Measurements from ENCODE around the gene TRIM15.
"Not testable (repeated sequence)": the region's sequence is repeated elsewhere in the genome, so short reads cannot be mapped to it uniquely, and the experiment has no call there.

TRIM15 gene

GRCh38 chr6:30200551-30201281 is 37.4 kb downstream of the TRIM15 start:
- no peak for DNase-seq

GRCh38 chr6:30202366-30202765 is 39.0 kb downstream of the TRIM15 start:
- DNase-seq: no peak

GRCh38 chr6:30204116-30204515 is 40.8 kb downstream of the TRIM15 start:
- no peak for DNase-seq

GRCh38 chr6:30206152-30206551 is 42.8 kb downstream of the TRIM15 start:
- DNase-seq: peak; percentile 45

- peak; percentile 24 for DNase-seq
These were observed 43.7 kb downstream of the TRIM15 start for GRCh38 chr6:30206799-30207618.

- DNase-seq: peak; percentile 28
These were observed 44.4 kb downstream of the TRIM15 start for GRCh38 chr6:30207619-30208295.

- no peak for DNase-seq
These were observed 48.0 kb downstream of the TRIM15 start for GRCh38 chr6:30211306-30211705.

- DNase-seq: no peak
These were observed 48.6 kb downstream of the TRIM15 start for GRCh38 chr6:30211899-30212298.

GRCh38 chr6:30212865-30213666 is 49.7 kb downstream of the TRIM15 start, which contains the start of gene TRIM26:
Gene TRIM26, minus strand, starts transcription at chr6:30213406. Its CDS starts 14,303 bp downstream, at chr6:30199103.
- peak; percentile 98 for DNase-seq

- DNase-seq: no peak
These were observed 50.3 kb downstream of the TRIM15 start for GRCh38 chr6:30213667-30213956.

GRCh38 chr6:30213957-30214656 is 50.8 kb downstream of the TRIM15 start:
- peak; percentile 83 for DNase-seq

GRCh38 chr6:30214657-30214982 is 51.3 kb downstream of the TRIM15 start:
- no peak for DNase-seq

- DNase-seq: no peak
These were observed 52.8 kb downstream of the TRIM15 start for GRCh38 chr6:30216096-30216495.

- peak; percentile 57 for DNase-seq
These were observed 55.9 kb downstream of the TRIM15 start for GRCh38 chr6:30219244-30219643.

- not testable (repeated sequence) for DNase-seq
These were observed 58.0 kb downstream of the TRIM15 start for GRCh38 chr6:30221395-30221794.

- DNase-seq: not testable (repeated sequence)
These were observed 58.6 kb downstream of the TRIM15 start for GRCh38 chr6:30221956-30222355.
